ENCODE data around the gene KLHL26. TPM values are rescaled to one million over a fixed set of nuclear protein-coding genes. Genes with fewer than 3 reads are reported as not detected.

KLHL26 gene
- total and polyA plus RNA-seq, 9 of the 15 experiments (the other 6 are each of a cell fraction or from before 2014, with no cell fraction given), result 0.13 to 13.3 (median 1.4) TPM

DNA sequence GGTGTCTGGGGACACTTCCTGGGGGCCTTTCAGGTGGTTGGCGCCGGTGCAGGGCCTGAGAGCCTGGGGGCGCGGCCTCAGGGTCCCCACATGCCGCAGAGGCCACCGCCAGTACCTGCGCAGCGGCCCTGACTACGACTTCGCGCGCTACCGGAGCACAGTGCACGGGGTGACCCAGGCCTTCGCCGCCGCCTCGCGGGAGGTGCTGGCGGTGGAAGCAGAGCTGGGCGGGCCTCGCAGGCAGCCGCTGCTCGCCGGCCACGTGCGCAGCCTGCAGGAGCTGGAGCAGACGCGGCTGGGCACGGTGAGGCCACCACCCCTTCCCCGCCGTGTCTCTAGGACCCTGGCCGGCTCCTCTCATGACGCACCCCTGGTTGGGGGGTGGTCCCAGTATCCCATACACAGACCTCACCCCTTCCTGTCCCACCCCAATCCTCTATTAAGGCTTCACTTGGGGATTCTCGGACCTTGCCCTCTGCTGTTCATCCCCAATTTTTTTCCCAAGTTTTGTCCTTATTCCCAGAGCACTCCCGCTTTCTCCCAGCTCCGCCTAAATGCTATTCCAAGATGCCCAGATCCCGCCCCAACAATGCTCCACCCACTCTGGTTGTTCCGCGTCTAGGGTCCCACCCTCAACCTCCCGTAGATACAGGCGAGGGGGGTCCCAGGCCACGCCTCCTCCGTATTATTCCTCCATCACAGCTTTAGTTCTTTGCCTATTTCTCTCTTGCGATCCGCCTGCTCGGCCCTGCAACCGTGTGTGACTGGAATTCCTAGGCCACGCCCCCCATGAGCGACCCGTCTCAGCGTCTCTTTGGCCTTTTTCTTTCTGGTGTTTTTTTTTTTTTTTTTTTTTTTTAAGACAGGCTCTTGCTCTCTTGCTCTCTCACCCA lies 47.2 kb upstream of the KLHL26 start (continued):
- TF ChIP-seq MIER1 (IDR thresholded peaks at IDR 0.05; ENCODE audit: low read depth) (peak; percentile 55; the same call in 1 of the 2 replicates), PHB (CRISPR knock-in tag; IDR thresholded peaks at IDR 0.05) (peak; percentile 19; the same call in 1 of the 2 replicates), CTBP1 (IDR thresholded peaks at IDR 0.05; ENCODE audit: borderline replicate concordance) (no peak), ZC3H8 (IDR thresholded peaks at IDR 0.05) (no peak), KDM5B (IDR thresholded peaks at IDR 0.05; ENCODE audit: insufficient replicate concordance, low read depth, low read length) (no peak), CBFA2T3 (IDR thresholded peaks at IDR 0.05) (peak; percentile 4; the same call in 1 of the 2 replicates), BHLHE40 (IDR thresholded peaks at IDR 0.05; ENCODE audit: low read length) (peak; percentile 89), NCOR1 (IDR thresholded peaks at IDR 0.05) (no peak), GTF2A2 (tag; IDR thresholded peaks at IDR 0.05) (no peak), PHTF2 (CRISPR knock-in tag; IDR thresholded peaks at IDR 0.05) (no peak), MECOM (CRISPR knock-in tag; IDR thresholded peaks at IDR 0.05) (no peak), IRF2 (CRISPR knock-in tag; IDR thresholded peaks at IDR 0.05) (no peak), ZNF551 (CRISPR knock-in tag; IDR thresholded peaks at IDR 0.05) (no peak), NONO (IDR thresholded peaks at IDR 0.05; ENCODE audit: low read depth in 2 of 2, low read length in 1 of 2) (no peak), CEBPB (tag; IDR thresholded peaks at IDR 0.05) (no peak), KLF10 (CRISPR knock-in tag; IDR thresholded peaks at IDR 0.05) (no peak), ZNF830 (CRISPR knock-in tag; IDR thresholded peaks at IDR 0.05) (no peak), MCM5 (IDR thresholded peaks at IDR 0.05; ENCODE audit: low read depth) (no peak), ZKSCAN8 (CRISPR knock-in tag; IDR thresholded peaks at IDR 0.05) (no peak), HLTF (IDR thresholded peaks at IDR 0.05) (no peak), MYBL2 (IDR thresholded peaks at IDR 0.05; ENCODE audit: low read depth) (no peak), MYBL2 (CRISPR knock-in tag; IDR thresholded peaks at IDR 0.05; ENCODE audit: borderline replicate concordance) (no peak)
- TF ChIP-seq, protein P1, sequence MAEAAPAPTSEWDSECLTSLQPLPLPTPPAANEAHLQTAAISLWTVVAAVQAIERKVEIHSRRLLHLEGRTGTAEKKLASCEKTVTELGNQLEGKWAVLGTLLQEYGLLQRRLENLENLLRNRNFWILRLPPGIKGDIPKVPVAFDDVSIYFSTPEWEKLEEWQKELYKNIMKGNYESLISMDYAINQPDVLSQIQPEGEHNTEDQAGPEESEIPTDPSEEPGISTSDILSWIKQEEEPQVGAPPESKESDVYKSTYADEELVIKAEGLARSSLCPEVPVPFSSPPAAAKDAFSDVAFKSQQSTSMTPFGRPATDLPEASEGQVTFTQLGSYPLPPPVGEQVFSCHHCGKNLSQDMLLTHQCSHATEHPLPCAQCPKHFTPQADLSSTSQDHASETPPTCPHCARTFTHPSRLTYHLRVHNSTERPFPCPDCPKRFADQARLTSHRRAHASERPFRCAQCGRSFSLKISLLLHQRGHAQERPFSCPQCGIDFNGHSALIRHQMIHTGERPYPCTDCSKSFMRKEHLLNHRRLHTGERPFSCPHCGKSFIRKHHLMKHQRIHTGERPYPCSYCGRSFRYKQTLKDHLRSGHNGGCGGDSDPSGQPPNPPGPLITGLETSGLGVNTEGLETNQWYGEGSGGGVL (CRISPR knock-in tag; IDR thresholded peaks at IDR 0.05), result no peak
